Endometrial microvascular endothelial cells (primary cell): Measurements from ENCODE around the gene XPOT. TPM values are rescaled to one million over a fixed set of nuclear protein-coding genes. Genes with fewer than 3 reads are reported as not detected.

Experiments
- in situ Hi-C: cut with HindIII; loops from 2 replicates; pipeline ENCODE4 v1.10.0; 2017; ENCODE audit warnings: low sequenced_read_pairs, low pct_unique_long_range_greater_than_20kb; ENCODE audit errors: inconsistent ontology term
- total RNA-seq: library from RNA; depleted of rRNA; stranded (reverse); fragments of >200 nt; gene quantifications from one replicate; pipeline ENCODE4 v1.2.3, GENCODE V29; 2015; ENCODE audit errors: inconsistent ontology term

XPOT gene
- total RNA-seq, 1 donor from 2014 or later, result 55.2 TPM

- in situ Hi-C loops, result no loop called here
These were observed 9.7 kb downstream of the XPOT start for GRCh38 chr12:64413884-64414283.

GRCh38 chr12:64418209-64418608, 14.0 kb downstream of the XPOT start:
- in situ Hi-C loops, result no loop called here

GRCh38 chr12:64419696-64420095, 15.5 kb downstream of the XPOT start:
- in situ Hi-C loops, result no loop called here

GRCh38 chr12:64427988-64428387, 23.8 kb downstream of the XPOT start:
- in situ Hi-C loops, result no loop called here

- in situ Hi-C loops, result no loop called here
These were observed 24.8 kb downstream of the XPOT start for GRCh38 chr12:64428956-64429355.

GRCh38 chr12:64430886-64431285, 26.7 kb downstream of the XPOT start:
- in situ Hi-C loops, result no loop called here

- in situ Hi-C loops, result no loop called here
These were observed 27.6 kb downstream of the XPOT start for GRCh38 chr12:64431791-64432190.

- in situ Hi-C loops, result no loop called here
These were observed 29.7 kb downstream of the XPOT start for GRCh38 chr12:64433915-64434314.

GRCh38 chr12:64440100-64440499, 35.9 kb downstream of the XPOT start:
- in situ Hi-C loops, result no loop called here

- in situ Hi-C loops, result no loop called here
These were observed 41.3 kb downstream of the XPOT start for GRCh38 chr12:64445490-64445889.

- in situ Hi-C loops, result no loop called here
These were observed 42.1 kb downstream of the XPOT start for GRCh38 chr12:64446295-64446694.

- in situ Hi-C loops, result no loop called here
These were observed 46.0 kb downstream of the XPOT start for GRCh38 chr12:64450057-64450640.

- in situ Hi-C loops, result no loop called here
These were observed 46.7 kb downstream of the XPOT start for GRCh38 chr12:64450711-64451486.

- in situ Hi-C loops, result no loop called here
These were observed 47.7 kb downstream of the XPOT start, which contains the start of gene TBK1 for GRCh38 chr12:64451687-64452558. TSS of gene TBK1 (plus strand) at chr12:64452120. CDS start at chr12:64455871, 3,751 bp downstream.

GRCh38 chr12:64452559-64453329, 48.6 kb downstream of the XPOT start:
- in situ Hi-C loops, result no loop called here

GRCh38 chr12:64455506-64455905, 51.3 kb downstream of the XPOT start:
- in situ Hi-C loops, result no loop called here

GRCh38 chr12:64456119-64456518, 51.9 kb downstream of the XPOT start:
- in situ Hi-C loops, result no loop called here

- in situ Hi-C loops, result no loop called here
These were observed 52.8 kb downstream of the XPOT start for GRCh38 chr12:64457032-64457431.

- in situ Hi-C loops, result no loop called here
These were observed 53.3 kb downstream of the XPOT start for GRCh38 chr12:64457466-64457865.
